Panc1 (cell line): Measurements from ENCODE around the gene GNRH2. TPM values are rescaled to one million over a fixed set of nuclear protein-coding genes. Genes with fewer than 3 reads are reported as not detected.

ENCODE experiments used
- ATAC-seq: fragments of 200-7000 bp; cut with Tn5 transposase; 2 replicates; pipeline ENCODE4 v1.9.1; 2020; ENCODE audit warnings: mild to moderate bottlenecking, moderate library complexity
- BruUV-seq: library from RNA; stranded (reverse); fragments of 400-500 nt; replicated peaks from 2 replicates; lab custom pipeline; 2021; lab: Mats Ljungman, UMichigan
- CTCF ChIA-PET: fragments of 300-600 bp; sonication (Branson Sonifier 250); formaldehyde crosslinking; loops from one replicate; lab custom pipeline; 2022; ENCODE audit warnings: antibody characterized with exemption; lab: Charles Lee
- POLR2A ChIA-PET: fragments of 300-600 bp; sonication (Branson Sonifier 250); formaldehyde crosslinking; loops from one replicate; lab custom pipeline; 2022; ENCODE audit warnings: antibody characterized with exemption; lab: Charles Lee
- DNase-seq: peaks from one replicate; pipeline ENCODE4 v3.0.0-alpha.2; 2010; ENCODE audit warnings: low read depth, low spot score
- H3K27ac ChIP-seq: 2 replicates; pipeline ENCODE4 v1.5.1; 2011; ENCODE audit warnings: mild to moderate bottlenecking, low read length, inconsistent platforms
- H3K27me3 ChIP-seq: fragments of 200-500 bp; sonication (Bioruptor generic); 2 replicates; pipeline ENCODE4 v1.6.0; 2014; ENCODE audit warnings: low read length, inconsistent platforms; ENCODE audit not compliant: control insufficient read depth, insufficient read depth
- H3K36me3 ChIP-seq: fragments of 200-500 bp; sonication (Bioruptor generic); 2 replicates; pipeline ENCODE4 v1.5.1; 2014; ENCODE audit warnings: inconsistent platforms, mild to moderate bottlenecking, low read length, moderate library complexity; ENCODE audit not compliant: control insufficient read depth, insufficient read depth
- H3K4me1 ChIP-seq: 2 replicates; pipeline ENCODE4 v1.5.1; 2011; ENCODE audit warnings: inconsistent platforms, mild to moderate bottlenecking, low read length, moderate library complexity; ENCODE audit not compliant: control insufficient read depth, insufficient read depth
- H3K4me3 ChIP-seq, 2 experiments: 2 replicates each; pipeline ENCODE4 v1.5.1; 2011 to 2012; ENCODE audit warnings: low read depth in 2 of 2, low read length in 2 of 2, mild to moderate bottlenecking in 2 of 2, inconsistent platforms in 1 of 2, moderate library complexity in 1 of 2
- H3K9me3 ChIP-seq: fragments of 200-500 bp; sonication (Bioruptor generic); 2 replicates; pipeline ENCODE4 v1.5.1; 2014; ENCODE audit warnings: low read depth, mild to moderate bottlenecking, inconsistent platforms, low read length, moderate library complexity; ENCODE audit not compliant: control insufficient read depth, insufficient read depth
- CTCF ChIP-seq: fragments of 450-650 bp; IDR thresholded peaks from 2 replicates; pipeline ENCODE4 v1.5.1; 2017; ENCODE audit warnings: mild to moderate bottlenecking
- POLR2AphosphoS5 ChIP-seq: IDR thresholded peaks from 2 replicates; pipeline ENCODE4 v1.6.1; 2012; ENCODE audit warnings: mild to moderate bottlenecking, low read depth, low read length, moderate library complexity
- SIN3A ChIP-seq: IDR thresholded peaks from 2 replicates; pipeline ENCODE4 v1.6.1; 2012; ENCODE audit warnings: low read depth, mild to moderate bottlenecking, low read length, moderate library complexity, borderline replicate concordance; ENCODE audit not compliant: insufficient read depth
- TCF7L2 ChIP-seq: IDR thresholded peaks from 2 replicates; pipeline ENCODE4 v1.6.1; 2011; ENCODE audit warnings: mild to moderate bottlenecking, low read depth, low read length, inconsistent platforms
- in situ Hi-C: cut with HindIII; loops from 2 replicates; pipeline ENCODE4 v1.10.0; 2016; ENCODE audit warnings: low sequenced_read_pairs, low pct_unique_long_range_greater_than_20kb
- intact Hi-C: fragments of 100-400 bp; cut with micrococcal nuclease; formaldehyde crosslinking; loops from one replicate; pipeline ENCODE4 v1.10.0; 2022; ENCODE audit not compliant: unreplicated experiment
- total RNA-seq: library from RNA; stranded (reverse); gene quantifications from one replicate; pipeline ENCODE4 v1.2.1, GENCODE V29; 2021; ENCODE audit not compliant: unreplicated experiment
- TF ChIP-seq, protein P1 (sequence below), 2 experiments: IDR thresholded peaks; 2 replicates each; pipeline ENCODE4 v1.6.1; 2011 to 2012; ENCODE audit warnings: low read depth in 2 of 2, control low read depth in 1 of 2, low read length in 1 of 2, mild to moderate bottlenecking in 1 of 2, moderate library complexity in 1 of 2; ENCODE audit not compliant: insufficient read depth in 1 of 2

Gene GNRH2
- total RNA-seq, 1 experiment from 2014 or later = 0.49 TPM

GRCh38 chr20:3088031-3088430 lies 44.6 kb downstream of the GNRH2 start:
- no peaks in the 10 kb centered on the region for H3K9me3 ChIP-seq
- intact Hi-C loops = no loop called here
- ChIA-PET CTCF (interaction anchor here (1.0 kb wide), 1 partner anchor 34 kb away, joined by 6 read pairs; no protein-coding TSS in a partner anchor), POLR2A (interaction anchor here (1.1 kb wide), 1 partner anchor 9 kb away, joined by 11 read pairs; no protein-coding TSS in a partner anchor)
- no TSS peak for BruUV-seq
- H3K4me3 ChIP-seq = no peak overlapping the region
- in situ Hi-C loops = no loop called here
- DNase-seq (no peak), ATAC-seq (no peak)
- H3K27ac ChIP-seq = no peak overlapping the region
- no peaks in the 10 kb centered on the region for H3K36me3 ChIP-seq
- H3K4me1 ChIP-seq = no peaks in the 10 kb centered on the region
- no peaks in the 10 kb centered on the region for H3K27me3 ChIP-seq
- TF ChIP-seq SIN3A (no peak), POLR2AphosphoS5 (no peak), TCF7L2 (no peak), CTCF (no peak)
- TF ChIP-seq, protein P1, sequence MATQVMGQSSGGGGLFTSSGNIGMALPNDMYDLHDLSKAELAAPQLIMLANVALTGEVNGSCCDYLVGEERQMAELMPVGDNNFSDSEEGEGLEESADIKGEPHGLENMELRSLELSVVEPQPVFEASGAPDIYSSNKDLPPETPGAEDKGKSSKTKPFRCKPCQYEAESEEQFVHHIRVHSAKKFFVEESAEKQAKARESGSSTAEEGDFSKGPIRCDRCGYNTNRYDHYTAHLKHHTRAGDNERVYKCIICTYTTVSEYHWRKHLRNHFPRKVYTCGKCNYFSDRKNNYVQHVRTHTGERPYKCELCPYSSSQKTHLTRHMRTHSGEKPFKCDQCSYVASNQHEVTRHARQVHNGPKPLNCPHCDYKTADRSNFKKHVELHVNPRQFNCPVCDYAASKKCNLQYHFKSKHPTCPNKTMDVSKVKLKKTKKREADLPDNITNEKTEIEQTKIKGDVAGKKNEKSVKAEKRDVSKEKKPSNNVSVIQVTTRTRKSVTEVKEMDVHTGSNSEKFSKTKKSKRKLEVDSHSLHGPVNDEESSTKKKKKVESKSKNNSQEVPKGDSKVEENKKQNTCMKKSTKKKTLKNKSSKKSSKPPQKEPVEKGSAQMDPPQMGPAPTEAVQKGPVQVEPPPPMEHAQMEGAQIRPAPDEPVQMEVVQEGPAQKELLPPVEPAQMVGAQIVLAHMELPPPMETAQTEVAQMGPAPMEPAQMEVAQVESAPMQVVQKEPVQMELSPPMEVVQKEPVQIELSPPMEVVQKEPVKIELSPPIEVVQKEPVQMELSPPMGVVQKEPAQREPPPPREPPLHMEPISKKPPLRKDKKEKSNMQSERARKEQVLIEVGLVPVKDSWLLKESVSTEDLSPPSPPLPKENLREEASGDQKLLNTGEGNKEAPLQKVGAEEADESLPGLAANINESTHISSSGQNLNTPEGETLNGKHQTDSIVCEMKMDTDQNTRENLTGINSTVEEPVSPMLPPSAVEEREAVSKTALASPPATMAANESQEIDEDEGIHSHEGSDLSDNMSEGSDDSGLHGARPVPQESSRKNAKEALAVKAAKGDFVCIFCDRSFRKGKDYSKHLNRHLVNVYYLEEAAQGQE (IDR thresholded peaks at IDR 0.05; ENCODE audit: insufficient read depth in 1 of 2, low read depth in 2 of 2, low read length in 1 of 2) = no peak

DNA sequence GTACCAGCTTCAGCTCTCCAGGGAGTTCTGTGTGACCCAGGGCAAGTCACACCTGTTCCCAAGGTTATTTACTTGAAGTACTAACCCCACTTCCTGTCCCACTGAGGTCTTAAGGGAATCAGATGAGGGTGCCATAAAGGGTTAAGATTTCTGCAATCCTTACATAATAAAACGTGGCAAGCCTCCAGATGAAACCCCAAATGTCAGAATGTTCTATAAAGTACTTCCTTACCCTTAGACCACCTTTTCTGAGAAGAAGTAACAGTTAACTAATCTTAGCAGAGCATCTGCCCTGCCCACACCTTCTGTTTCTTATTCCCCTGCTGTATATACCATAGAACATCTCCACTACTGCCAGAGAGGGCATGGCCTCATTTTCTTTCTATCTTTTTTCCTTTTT lies 47.1 kb downstream of the GNRH2 start:
- ATAC-seq = no peak
- BruUV-seq = no TSS peak

More for the DNA sequence above, 47.1 kb downstream of the GNRH2 start:
- H3K36me3 ChIP-seq = no peaks in the 10 kb centered on the region
- H3K27ac ChIP-seq = no peak overlapping the region
- TF ChIP-seq, protein P1 (IDR thresholded peaks at IDR 0.05; ENCODE audit: insufficient read depth in 1 of 2, low read depth in 2 of 2, low read length in 1 of 2) = no peak
- no peak for TF ChIP-seq CTCF
- no peak for TF ChIP-seq SIN3A
- TF ChIP-seq TCF7L2 = no peak
- no peak for TF ChIP-seq POLR2AphosphoS5
- H3K4me1 ChIP-seq = no peaks in the 10 kb centered on the region
- H3K27me3 ChIP-seq = no peaks in the 10 kb centered on the region
- no peaks in the 10 kb centered on the region for H3K9me3 ChIP-seq
- intact Hi-C loops (no loop called here), in situ Hi-C loops (no loop called here)
- DNase-seq = no peak
- POLR2A ChIA-PET = no interaction called here
- CTCF ChIA-PET = no interaction called here
- no peak overlapping the region for H3K4me3 ChIP-seq
